WTC11 (cell line): ENCODE results near the gene IST1. TPM values are rescaled to one million over a fixed set of nuclear protein-coding genes. Genes with fewer than 3 reads are reported as not detected.

ENCODE experiments used
- ATAC-seq: fragments of 200-7000 bp; cut with Tn5 transposase; 2 replicates; pipeline ENCODE4 v1.10.0; 2021; ENCODE audit warnings: mild to moderate bottlenecking, moderate library complexity
- CTCF ChIA-PET: fragments of 300-600 bp; sonication (Branson Sonifier 250); formaldehyde crosslinking; loops from one replicate; lab custom pipeline; 2021; ENCODE audit warnings: antibody characterized with exemption; lab: Charles Lee
- POLR2A ChIA-PET: fragments of 350-600 bp; sonication (Branson Sonifier 250); formaldehyde crosslinking; loops from one replicate; lab custom pipeline; 2021; ENCODE audit warnings: antibody characterized with exemption; lab: Charles Lee
- DNase-seq: peaks from one replicate; pipeline ENCODE4 v3.0.0; 2021; ENCODE audit warnings: low spot score
- H3K27ac Mint-ChIP-seq: 2 replicates; pipeline ENCODE4 v1.8.0; 2021; ENCODE audit warnings: mixed read lengths
- H3K27me3 Mint-ChIP-seq: 2 replicates; pipeline ENCODE4 v1.8.0; 2021; ENCODE audit warnings: low read depth, mild to moderate bottlenecking, moderate library complexity, mixed read lengths
- H3K36me3 Mint-ChIP-seq: 2 replicates; pipeline ENCODE4 v1.8.0; 2021; ENCODE audit warnings: mixed read lengths
- H3K4me1 Mint-ChIP-seq: 2 replicates; pipeline ENCODE4 v1.8.0; 2022; ENCODE audit warnings: mixed read lengths
- H3K4me3 Mint-ChIP-seq: 2 replicates; pipeline ENCODE4 v1.8.0; 2021; ENCODE audit warnings: mild to moderate bottlenecking, moderate library complexity, mixed read lengths
- H3K9me3 Mint-ChIP-seq: 2 replicates; pipeline ENCODE4 v1.8.0; 2021; ENCODE audit warnings: mixed read lengths
- ETV6 ChIP-seq: sonication (generic); formaldehyde crosslinking; IDR thresholded peaks from 2 replicates; pipeline ENCODE4 v1.8.1; 2022; ENCODE audit warnings: mild to moderate bottlenecking, missing genetic modification reagents
- FOXK1 ChIP-seq: sonication (generic); formaldehyde crosslinking; IDR thresholded peaks from 2 replicates; pipeline ENCODE4 v1.8.0; 2022; ENCODE audit warnings: mild to moderate bottlenecking, moderate library complexity, missing genetic modification reagents
- FOXP4 ChIP-seq: sonication (generic); formaldehyde crosslinking; IDR thresholded peaks from 2 replicates; pipeline ENCODE4 v1.8.0; 2022; ENCODE audit warnings: mild to moderate bottlenecking, missing genetic modification reagents
- GABPB1 ChIP-seq: sonication (generic); formaldehyde crosslinking; IDR thresholded peaks from 2 replicates; pipeline ENCODE4 v1.8.1; 2023; ENCODE audit warnings: mild to moderate bottlenecking, missing genetic modification reagents
- HMGA2 ChIP-seq: fragments of 250-450 bp; sonication (Bioruptor Pico); IDR thresholded peaks from 2 replicates; pipeline ENCODE4 v1.4.0; 2021; ENCODE audit warnings: mild to moderate bottlenecking, moderate library complexity
- KAT7 ChIP-seq: sonication (generic); formaldehyde crosslinking; IDR thresholded peaks from 2 replicates; pipeline ENCODE4 v1.8.1; 2023; ENCODE audit warnings: missing genetic modification reagents, mild to moderate bottlenecking, borderline replicate concordance
- NFE2L1 ChIP-seq: sonication (generic); formaldehyde crosslinking; IDR thresholded peaks from 2 replicates; pipeline ENCODE4 v1.8.1; 2023; ENCODE audit warnings: missing genetic modification reagents
- NR1H2 ChIP-seq: sonication (generic); formaldehyde crosslinking; IDR thresholded peaks from 2 replicates; pipeline ENCODE4 v1.9.0; 2021; ENCODE audit warnings: mild to moderate bottlenecking, moderate library complexity, missing genetic modification reagents
- TP53 ChIP-seq: sonication (generic); formaldehyde crosslinking; IDR thresholded peaks from 2 replicates; pipeline ENCODE4 v1.8.1; 2023; ENCODE audit warnings: mild to moderate bottlenecking, missing genetic modification reagents
- USF1 ChIP-seq: sonication (generic); formaldehyde crosslinking; IDR thresholded peaks from 2 replicates; pipeline ENCODE4 v1.8.0; 2022; ENCODE audit warnings: mild to moderate bottlenecking, missing genetic modification reagents
- ZNF138 ChIP-seq: sonication (generic); formaldehyde crosslinking; conservative IDR thresholded peaks from 2 replicates; pipeline ENCODE4 v1.8.1; 2022; ENCODE audit warnings: mild to moderate bottlenecking, moderate library complexity, missing genetic modification reagents
- ZNF219 ChIP-seq: sonication (generic); formaldehyde crosslinking; IDR thresholded peaks from 2 replicates; pipeline ENCODE4 v1.8.0; 2023; ENCODE audit warnings: missing genetic modification reagents, mild to moderate bottlenecking, borderline replicate concordance
- ZNF263 ChIP-seq: sonication (generic); formaldehyde crosslinking; IDR thresholded peaks from 2 replicates; pipeline ENCODE4 v1.8.1; 2022; ENCODE audit warnings: low read depth, mild to moderate bottlenecking, moderate library complexity, missing genetic modification reagents
- ZNF416 ChIP-seq: fragments of 250-450 bp; sonication (Bioruptor Pico); IDR thresholded peaks from 2 replicates; pipeline ENCODE4 v1.9.0; 2021; ENCODE audit warnings: mild to moderate bottlenecking, inconsistent platforms
- total RNA-seq: library from RNA; stranded (reverse); gene quantifications from 3 replicates; pipeline ENCODE4 v1.2.3, GENCODE V29; 2021
- TF ChIP-seq, protein P1 (sequence below): sonication (generic); formaldehyde crosslinking; IDR thresholded peaks from 2 replicates; pipeline ENCODE4 v1.8.1; 2023; ENCODE audit warnings: mild to moderate bottlenecking, missing genetic modification reagents
- TF ChIP-seq, protein P2 (sequence below): sonication (generic); formaldehyde crosslinking; IDR thresholded peaks from 2 replicates; pipeline ENCODE4 v1.8.1; 2023; ENCODE audit warnings: mild to moderate bottlenecking, missing genetic modification reagents, borderline replicate concordance
- TF ChIP-seq, protein P3 (sequence below): sonication (generic); formaldehyde crosslinking; conservative IDR thresholded peaks from 2 replicates; pipeline ENCODE4 v1.8.1; 2022; ENCODE audit warnings: mild to moderate bottlenecking, missing genetic modification reagents
- TF ChIP-seq, protein P4 (sequence below): sonication (generic); formaldehyde crosslinking; IDR thresholded peaks from 2 replicates; pipeline ENCODE4 v1.8.0; 2023; ENCODE audit warnings: missing genetic modification reagents, mild to moderate bottlenecking, borderline replicate concordance
- TF ChIP-seq, protein P5 (sequence below): sonication (generic); formaldehyde crosslinking; IDR thresholded peaks from 2 replicates; pipeline ENCODE4 v1.8.0; 2023; ENCODE audit warnings: mild to moderate bottlenecking, missing genetic modification reagents
- TF ChIP-seq, protein P6 (sequence below): fragments of 250-450 bp; sonication (Bioruptor Pico); IDR thresholded peaks from 2 replicates; pipeline ENCODE4 v1.9.0; 2021; ENCODE audit warnings: mild to moderate bottlenecking

Gene IST1
- total RNA-seq, 1 experiment from 2014 or later, result 272 TPM

GRCh38 chr16:71870818-71871217 lies 24.5 kb upstream of the IST1 start:
- POLR2A ChIA-PET, result no interaction called here
- Mint-ChIP-seq H3K27ac (no peak overlapping the region), H3K4me3 (no peak overlapping the region), H3K36me3 (peaks cover 22% of the 10 kb centered on the region), H3K9me3 (no peaks in the 10 kb centered on the region), H3K27me3 (no peaks in the 10 kb centered on the region), H3K4me1 (peaks cover 10% of the 10 kb centered on the region)
- CTCF ChIA-PET, result no interaction called here
- TF ChIP-seq, protein P1, sequence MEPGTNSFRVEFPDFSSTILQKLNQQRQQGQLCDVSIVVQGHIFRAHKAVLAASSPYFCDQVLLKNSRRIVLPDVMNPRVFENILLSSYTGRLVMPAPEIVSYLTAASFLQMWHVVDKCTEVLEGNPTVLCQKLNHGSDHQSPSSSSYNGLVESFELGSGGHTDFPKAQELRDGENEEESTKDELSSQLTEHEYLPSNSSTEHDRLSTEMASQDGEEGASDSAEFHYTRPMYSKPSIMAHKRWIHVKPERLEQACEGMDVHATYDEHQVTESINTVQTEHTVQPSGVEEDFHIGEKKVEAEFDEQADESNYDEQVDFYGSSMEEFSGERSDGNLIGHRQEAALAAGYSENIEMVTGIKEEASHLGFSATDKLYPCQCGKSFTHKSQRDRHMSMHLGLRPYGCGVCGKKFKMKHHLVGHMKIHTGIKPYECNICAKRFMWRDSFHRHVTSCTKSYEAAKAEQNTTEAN, result no peak
- no peak for TF ChIP-seq NFE2L1
- TF ChIP-seq KAT7 (CRISPR knock-in tag), result no peak
- TF ChIP-seq, protein P2, sequence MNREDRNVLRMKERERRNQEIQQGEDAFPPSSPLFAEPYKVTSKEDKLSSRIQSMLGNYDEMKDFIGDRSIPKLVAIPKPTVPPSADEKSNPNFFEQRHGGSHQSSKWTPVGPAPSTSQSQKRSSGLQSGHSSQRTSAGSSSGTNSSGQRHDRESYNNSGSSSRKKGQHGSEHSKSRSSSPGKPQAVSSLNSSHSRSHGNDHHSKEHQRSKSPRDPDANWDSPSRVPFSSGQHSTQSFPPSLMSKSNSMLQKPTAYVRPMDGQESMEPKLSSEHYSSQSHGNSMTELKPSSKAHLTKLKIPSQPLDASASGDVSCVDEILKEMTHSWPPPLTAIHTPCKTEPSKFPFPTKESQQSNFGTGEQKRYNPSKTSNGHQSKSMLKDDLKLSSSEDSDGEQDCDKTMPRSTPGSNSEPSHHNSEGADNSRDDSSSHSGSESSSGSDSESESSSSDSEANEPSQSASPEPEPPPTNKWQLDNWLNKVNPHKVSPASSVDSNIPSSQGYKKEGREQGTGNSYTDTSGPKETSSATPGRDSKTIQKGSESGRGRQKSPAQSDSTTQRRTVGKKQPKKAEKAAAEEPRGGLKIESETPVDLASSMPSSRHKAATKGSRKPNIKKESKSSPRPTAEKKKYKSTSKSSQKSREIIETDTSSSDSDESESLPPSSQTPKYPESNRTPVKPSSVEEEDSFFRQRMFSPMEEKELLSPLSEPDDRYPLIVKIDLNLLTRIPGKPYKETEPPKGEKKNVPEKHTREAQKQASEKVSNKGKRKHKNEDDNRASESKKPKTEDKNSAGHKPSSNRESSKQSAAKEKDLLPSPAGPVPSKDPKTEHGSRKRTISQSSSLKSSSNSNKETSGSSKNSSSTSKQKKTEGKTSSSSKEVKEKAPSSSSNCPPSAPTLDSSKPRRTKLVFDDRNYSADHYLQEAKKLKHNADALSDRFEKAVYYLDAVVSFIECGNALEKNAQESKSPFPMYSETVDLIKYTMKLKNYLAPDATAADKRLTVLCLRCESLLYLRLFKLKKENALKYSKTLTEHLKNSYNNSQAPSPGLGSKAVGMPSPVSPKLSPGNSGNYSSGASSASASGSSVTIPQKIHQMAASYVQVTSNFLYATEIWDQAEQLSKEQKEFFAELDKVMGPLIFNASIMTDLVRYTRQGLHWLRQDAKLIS (CRISPR knock-in tag), result no peak
- no peak for ATAC-seq
- no peak for DNase-seq

DNA sequence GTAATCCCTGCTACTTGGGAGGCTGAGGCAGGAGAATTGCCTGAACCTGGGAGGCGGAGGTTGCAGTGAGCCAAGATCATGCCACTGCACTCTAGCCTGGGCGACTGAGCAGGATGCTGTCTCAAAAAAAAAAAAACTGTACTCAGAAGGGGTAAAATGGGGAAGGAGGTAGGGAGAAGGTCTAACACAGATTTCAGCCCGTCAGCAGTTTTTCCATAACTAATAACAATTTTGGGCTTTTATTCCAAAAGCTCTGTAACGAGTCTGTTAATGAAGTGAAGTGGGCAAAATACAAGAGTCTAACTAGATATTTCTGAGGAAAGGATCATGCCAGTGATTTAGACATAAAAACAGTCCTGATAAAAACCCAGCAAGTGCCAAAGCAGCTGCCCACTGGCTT lies 22.1 kb upstream of the IST1 start:
- peaks cover 25% of the 10 kb centered on the region for H3K36me3 Mint-ChIP-seq
- ChIA-PET POLR2A (interaction anchor here (0.7 kb wide), 1 partner anchor 88 kb away, joined by 3 read pairs; no protein-coding TSS in a partner anchor), CTCF (interaction anchor here (2.9 kb wide), 1 partner anchor 10 kb away, joined by 15 read pairs; no protein-coding TSS in a partner anchor)
- ATAC-seq, result no peak
- DNase-seq, result no peak
- peaks cover 5% of the 10 kb centered on the region for H3K4me1 Mint-ChIP-seq
- H3K9me3 Mint-ChIP-seq, result no peaks in the 10 kb centered on the region
- no peak overlapping the region for H3K27ac Mint-ChIP-seq
- H3K4me3 Mint-ChIP-seq, result no peak overlapping the region
- H3K27me3 Mint-ChIP-seq, result no peaks in the 10 kb centered on the region
- no peak for TF ChIP-seq FOXK1
- TF ChIP-seq ZNF416 (CRISPR knock-in tag), result no peak
- TF ChIP-seq, protein P3, sequence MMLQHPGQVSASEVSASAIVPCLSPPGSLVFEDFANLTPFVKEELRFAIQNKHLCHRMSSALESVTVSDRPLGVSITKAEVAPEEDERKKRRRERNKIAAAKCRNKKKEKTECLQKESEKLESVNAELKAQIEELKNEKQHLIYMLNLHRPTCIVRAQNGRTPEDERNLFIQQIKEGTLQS, result no peak
- no peak for TF ChIP-seq GABPB1 (CRISPR knock-in tag)
- no peak for TF ChIP-seq NR1H2 (CRISPR knock-in tag)
- TF ChIP-seq FOXP4 (CRISPR knock-in tag), result no peak
- no peak for TF ChIP-seq ZNF219
- TF ChIP-seq, protein P4, sequence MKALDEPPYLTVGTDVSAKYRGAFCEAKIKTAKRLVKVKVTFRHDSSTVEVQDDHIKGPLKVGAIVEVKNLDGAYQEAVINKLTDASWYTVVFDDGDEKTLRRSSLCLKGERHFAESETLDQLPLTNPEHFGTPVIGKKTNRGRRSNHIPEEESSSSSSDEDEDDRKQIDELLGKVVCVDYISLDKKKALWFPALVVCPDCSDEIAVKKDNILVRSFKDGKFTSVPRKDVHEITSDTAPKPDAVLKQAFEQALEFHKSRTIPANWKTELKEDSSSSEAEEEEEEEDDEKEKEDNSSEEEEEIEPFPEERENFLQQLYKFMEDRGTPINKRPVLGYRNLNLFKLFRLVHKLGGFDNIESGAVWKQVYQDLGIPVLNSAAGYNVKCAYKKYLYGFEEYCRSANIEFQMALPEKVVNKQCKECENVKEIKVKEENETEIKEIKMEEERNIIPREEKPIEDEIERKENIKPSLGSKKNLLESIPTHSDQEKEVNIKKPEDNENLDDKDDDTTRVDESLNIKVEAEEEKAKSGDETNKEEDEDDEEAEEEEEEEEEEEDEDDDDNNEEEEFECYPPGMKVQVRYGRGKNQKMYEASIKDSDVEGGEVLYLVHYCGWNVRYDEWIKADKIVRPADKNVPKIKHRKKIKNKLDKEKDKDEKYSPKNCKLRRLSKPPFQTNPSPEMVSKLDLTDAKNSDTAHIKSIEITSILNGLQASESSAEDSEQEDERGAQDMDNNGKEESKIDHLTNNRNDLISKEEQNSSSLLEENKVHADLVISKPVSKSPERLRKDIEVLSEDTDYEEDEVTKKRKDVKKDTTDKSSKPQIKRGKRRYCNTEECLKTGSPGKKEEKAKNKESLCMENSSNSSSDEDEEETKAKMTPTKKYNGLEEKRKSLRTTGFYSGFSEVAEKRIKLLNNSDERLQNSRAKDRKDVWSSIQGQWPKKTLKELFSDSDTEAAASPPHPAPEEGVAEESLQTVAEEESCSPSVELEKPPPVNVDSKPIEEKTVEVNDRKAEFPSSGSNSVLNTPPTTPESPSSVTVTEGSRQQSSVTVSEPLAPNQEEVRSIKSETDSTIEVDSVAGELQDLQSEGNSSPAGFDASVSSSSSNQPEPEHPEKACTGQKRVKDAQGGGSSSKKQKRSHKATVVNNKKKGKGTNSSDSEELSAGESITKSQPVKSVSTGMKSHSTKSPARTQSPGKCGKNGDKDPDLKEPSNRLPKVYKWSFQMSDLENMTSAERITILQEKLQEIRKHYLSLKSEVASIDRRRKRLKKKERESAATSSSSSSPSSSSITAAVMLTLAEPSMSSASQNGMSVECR, result no peak
- TF ChIP-seq, protein P5, sequence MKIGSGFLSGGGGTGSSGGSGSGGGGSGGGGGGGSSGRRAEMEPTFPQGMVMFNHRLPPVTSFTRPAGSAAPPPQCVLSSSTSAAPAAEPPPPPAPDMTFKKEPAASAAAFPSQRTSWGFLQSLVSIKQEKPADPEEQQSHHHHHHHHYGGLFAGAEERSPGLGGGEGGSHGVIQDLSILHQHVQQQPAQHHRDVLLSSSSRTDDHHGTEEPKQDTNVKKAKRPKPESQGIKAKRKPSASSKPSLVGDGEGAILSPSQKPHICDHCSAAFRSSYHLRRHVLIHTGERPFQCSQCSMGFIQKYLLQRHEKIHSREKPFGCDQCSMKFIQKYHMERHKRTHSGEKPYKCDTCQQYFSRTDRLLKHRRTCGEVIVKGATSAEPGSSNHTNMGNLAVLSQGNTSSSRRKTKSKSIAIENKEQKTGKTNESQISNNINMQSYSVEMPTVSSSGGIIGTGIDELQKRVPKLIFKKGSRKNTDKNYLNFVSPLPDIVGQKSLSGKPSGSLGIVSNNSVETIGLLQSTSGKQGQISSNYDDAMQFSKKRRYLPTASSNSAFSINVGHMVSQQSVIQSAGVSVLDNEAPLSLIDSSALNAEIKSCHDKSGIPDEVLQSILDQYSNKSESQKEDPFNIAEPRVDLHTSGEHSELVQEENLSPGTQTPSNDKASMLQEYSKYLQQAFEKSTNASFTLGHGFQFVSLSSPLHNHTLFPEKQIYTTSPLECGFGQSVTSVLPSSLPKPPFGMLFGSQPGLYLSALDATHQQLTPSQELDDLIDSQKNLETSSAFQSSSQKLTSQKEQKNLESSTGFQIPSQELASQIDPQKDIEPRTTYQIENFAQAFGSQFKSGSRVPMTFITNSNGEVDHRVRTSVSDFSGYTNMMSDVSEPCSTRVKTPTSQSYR (CRISPR knock-in tag), result no peak
- no peak for TF ChIP-seq ZNF263 (CRISPR knock-in tag)
- TF ChIP-seq HMGA2 (CRISPR knock-in tag), result no peak
- TF ChIP-seq ETV6, result no peak
- no peak for TF ChIP-seq ZNF138
- TF ChIP-seq, protein P6, sequence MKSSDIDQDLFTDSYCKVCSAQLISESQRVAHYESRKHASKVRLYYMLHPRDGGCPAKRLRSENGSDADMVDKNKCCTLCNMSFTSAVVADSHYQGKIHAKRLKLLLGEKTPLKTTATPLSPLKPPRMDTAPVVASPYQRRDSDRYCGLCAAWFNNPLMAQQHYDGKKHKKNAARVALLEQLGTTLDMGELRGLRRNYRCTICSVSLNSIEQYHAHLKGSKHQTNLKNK (CRISPR knock-in tag), result no peak
- TF ChIP-seq TP53 (CRISPR knock-in tag), result no peak
- no peak for TF ChIP-seq USF1 (CRISPR knock-in tag)
